Putamen (tissue), 1 donor: ENCODE results near the gene SMCO1.
"Not testable (repeated sequence)": the region's sequence is repeated elsewhere in the genome, so short reads cannot be mapped to it uniquely, and the experiment has no call there.

Source experiments
- DNase-seq: peaks from one replicate; pipeline ENCODE4 v3.0.0-alpha.2; 2016; ENCODE audit warnings: low spot score

SMCO1 gene, protein sequence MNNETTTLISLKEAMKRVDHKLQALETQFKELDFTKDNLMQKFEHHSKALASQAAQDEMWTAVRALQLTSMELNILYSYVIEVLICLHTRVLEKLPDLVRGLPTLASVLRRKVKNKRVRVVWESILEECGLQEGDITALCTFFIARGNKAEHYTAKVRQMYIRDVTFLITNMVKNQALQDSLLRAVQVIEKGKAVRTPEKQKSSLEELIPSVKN

DNA sequence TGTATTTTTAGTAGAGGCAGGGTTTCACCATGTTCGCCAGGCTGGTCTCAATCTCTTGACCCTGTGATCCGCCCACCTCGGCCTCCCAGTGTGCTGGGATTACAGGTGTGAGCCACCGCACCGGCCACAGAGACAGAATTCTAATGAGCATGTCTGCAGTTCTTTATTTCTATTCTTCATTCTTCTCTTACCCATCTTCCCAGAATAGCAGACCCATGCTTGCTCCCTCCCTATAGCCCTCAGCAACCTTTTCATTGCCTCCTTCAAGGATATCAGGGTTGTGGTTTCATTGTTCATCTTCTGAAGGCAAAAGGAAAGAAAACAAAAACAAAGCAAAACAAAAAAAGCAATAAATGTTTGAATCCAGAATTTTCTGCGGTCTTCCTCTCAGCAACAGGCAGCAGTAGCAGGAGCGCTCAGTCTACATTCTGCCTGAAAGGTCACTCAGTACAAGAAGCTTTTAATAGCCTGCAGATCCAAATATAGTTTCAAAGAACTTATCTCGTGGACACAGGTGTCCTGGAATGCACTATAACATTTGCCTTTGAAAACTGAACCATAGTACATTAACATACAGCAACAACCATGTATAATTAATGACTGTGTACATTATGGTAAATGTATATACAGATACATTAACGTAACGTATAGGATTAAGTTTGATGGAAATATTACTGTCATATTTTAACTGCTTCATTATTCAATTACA lies at the start of gene SMCO1:
Gene SMCO1, minus strand, starts transcription at position 434 of the 709 bp plus-strand sequence. Its CDS starts 137 bp downstream, at position 297.
- DNase-seq = no peak

DNA sequence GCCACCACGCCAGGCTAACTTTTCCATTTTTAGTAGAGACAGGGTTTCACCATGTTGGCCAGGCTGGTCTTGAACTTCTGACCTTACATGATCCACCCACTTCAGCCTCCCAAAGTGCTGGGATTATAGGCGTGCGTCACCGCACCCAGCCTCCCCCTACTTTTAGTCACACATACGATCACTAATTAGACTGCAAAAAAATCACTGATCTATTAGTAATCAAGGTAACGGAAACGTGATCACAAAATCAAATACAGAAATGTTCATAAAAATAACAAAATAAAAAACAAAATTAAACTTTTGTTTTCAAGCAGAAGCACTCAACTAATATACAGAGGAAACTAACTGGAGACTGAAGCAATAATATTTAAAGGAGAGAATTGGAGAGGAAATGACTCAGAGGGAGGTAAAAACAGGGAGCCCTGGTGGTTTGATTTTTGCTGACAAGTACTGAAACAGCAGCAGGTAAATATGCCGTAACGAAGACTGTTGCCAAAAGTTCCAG lies 48.6 kb upstream of the SMCO1 start:
- no peak for DNase-seq

DNA sequence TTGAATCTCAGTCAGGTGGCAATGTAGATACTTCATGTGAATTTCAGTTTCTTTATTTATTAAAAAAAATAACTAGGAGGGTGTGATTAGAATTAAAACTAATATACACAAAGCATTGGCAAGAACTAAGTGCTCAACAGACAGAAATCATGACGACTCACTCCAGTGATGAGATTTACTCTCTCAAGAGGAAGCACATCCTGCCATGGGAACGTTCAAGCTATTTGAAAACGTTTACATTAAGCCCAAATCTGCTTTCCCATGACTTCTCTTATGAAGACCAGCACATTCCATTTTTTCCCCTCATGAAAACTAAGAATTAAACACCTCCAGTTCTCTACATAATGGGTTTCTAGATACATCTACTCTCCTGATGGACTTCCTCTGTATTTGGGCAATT lies 44.7 kb upstream of the SMCO1 start:
- DNase-seq = no peak

DNA sequence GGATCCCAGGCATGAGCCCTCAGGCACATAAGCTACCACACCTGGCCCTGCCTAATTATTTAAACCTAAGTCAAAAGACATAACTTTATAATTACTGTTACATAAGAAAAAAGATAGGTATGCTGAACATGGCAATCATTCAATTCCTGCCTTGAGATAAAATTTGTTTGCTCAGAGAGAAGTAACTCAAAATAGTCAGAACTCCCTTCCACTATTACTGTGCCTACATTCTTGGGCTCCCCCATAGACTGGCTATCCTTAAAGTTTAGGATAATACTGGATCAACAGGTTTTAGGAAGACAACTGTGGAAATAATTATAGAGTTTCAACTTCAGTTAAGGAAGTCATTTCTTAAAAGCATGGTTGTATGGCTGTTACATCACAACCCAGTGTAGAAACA lies 43.3 kb upstream of the SMCO1 start:
- DNase-seq = no peak

DNA sequence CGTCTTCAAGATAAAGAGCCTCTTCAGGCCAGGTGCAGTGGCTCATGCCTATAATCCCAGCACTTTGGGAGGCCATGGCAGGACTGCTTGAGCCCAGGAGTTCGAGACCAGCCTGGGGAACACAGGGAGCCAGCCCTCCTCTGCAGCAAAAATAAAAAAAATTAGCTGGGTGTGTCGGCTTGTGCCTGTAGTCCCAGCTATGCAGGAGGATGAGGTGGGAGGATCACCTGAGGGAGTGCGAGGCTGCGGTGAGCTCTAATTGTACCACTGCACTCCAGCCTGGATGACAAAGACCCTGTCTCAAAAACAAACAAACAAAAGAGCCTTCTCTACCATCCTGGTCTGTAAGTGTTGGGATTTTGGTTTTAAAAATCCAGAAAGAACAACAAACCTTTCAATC lies 42.1 kb upstream of the SMCO1 start:
- DNase-seq = no peak

DNA sequence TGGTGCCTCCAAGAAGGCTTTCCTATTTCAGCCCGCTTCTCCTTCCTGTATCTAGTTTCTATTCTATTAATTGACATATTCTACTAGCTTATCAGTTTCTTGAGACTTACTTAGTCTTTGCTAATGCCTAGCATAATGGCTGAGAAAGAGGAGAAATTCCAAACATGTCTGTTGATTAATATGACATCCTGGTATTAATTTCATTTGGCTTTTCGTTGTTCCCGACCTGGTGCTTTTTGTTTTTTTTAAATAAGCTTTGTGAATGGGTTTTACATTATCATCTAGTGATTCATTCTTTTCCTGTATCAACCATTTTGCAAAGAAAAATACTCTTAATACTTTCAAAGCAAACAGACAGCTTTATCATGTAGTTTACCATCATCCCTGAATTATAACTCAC lies 40.1 kb upstream of the SMCO1 start:
- no peak for DNase-seq

DNA sequence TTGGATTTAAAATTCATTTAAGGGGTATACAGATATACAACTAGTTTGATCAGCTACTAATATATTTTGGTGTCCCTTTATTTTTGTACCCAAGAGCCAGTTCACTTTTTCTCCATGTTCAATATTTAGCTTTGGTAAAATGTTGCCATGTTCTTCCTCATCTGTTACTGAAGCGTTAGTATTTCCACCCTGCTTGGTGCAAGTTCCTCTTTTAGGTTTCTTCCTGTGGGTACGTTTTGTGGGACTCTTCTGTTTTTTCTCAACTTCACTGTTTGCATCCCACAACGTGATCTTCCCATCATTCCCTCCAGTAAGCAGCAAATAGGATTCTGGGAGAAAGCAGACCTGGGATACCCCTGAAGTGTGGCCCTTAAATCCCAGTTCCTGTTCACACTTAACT lies 39.1 kb upstream of the SMCO1 start:
- DNase-seq = peak; percentile 25

DNA sequence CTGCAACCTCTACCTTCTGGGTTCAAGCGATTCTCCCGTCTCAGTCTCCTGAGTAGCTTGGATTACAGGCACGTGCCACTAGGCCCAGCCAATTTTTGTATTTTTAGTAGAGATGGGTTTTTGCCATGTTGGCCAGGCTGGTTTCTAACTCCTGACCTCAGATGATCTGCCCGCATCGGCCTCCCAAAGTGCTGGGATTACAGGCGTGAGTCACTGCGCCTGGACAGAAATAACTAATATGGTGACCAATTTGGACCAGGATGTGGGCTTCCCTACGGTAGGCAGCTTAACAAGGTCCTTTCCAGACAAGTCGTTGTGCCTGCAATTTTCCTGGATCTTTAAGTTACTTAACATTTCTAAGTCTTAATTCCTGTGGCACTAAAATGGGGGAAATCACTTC lies 38.4 kb upstream of the SMCO1 start:
- DNase-seq = no peak

DNA sequence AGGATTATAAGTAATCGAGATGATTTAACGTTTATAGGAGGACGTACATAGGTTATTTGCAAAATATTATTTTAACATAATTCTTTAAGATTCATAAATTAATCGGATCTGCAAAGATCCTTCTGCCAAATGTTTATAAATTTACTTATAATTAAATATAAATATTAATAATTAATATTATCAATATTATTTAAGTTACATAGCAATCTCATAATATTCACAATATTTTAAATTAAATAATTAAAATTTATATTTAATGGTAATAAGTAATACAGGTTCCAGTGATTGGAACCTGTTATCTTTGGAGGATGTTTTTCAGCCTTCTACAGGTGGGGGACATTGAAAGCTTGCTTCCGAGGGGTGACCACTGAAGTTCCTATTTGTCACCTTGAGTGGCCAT lies 37.1 kb upstream of the SMCO1 start:
- no peak for DNase-seq

DNA sequence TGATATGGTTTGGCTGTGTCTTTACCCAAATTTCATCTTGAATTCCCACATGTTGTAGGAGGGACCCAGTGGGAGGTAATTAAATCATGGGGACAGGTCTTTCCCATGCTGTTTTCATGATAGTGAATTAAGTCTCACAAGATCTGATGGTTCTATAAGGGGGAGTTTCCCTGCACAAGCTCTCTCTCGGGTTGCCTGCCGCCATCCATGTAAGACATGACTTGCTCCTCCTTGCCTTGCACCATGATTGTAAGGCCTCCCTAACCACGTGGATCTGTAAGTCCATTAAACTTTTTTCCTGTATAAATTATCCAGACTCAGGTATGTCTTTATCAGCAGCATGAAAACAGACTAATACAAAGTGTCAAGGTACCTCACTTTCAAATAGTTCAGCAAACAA lies 35.0 kb upstream of the SMCO1 start:
- DNase-seq = not testable (repeated sequence)

DNA sequence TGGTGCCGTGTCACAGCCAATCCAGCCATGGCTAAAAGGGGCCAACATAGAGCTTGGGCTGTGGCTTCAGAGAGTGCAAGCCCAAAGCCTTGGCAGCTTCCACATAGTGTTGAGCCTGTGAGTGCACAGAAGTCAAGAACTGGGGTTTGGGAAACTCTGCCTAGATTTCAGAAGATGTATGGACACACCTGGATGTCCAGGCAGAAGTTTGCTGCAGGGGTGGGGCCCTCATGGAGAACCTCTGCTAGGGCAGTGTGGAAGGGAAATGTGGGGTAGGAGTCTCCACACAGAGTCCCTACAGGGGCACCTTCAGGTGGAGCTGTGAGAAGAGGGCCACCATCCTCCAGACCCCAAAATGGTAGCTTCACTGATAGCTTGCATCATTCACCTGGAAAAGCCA lies 34.2 kb upstream of the SMCO1 start:
- not testable (repeated sequence) for DNase-seq

DNA sequence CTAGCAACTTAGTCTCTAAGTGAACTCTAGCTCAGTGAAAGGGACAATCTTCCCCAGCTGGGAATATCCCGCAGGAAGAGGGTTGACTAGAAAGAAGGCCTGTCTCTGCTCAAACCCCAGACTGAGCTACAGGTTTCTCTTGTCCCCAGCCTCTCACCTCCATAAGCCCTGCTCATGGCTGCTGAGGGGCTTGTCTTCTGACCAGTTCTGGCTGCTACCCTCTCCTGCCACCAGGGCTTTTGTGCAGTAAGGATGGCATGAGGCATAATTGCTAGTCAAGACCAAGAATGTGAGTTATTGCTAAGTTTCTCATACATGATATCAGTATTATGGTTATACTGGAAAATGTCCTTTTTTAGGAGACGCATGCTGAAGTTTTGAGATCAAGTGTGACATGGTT lies 31.9 kb upstream of the SMCO1 start:
- DNase-seq = no peak

DNA sequence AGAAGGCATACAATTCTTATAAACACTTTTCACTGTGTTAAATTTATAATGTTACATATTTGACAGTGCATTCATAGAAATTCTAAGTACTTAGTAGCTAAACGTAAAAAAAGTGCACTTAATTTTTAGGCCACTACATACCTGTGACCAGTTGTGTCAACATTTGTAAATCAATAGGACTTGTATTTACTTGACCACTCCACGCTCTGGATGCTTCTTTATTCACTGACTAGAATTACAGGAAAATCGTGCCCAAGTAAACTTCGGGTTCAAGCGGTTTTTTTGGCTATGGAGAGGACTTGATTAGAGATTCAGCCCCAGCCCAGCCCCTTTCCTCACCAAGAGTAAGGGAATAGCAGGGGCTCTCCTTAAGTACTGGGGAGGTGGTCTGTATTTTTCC lies 31.4 kb upstream of the SMCO1 start:
- no peak for DNase-seq

DNA sequence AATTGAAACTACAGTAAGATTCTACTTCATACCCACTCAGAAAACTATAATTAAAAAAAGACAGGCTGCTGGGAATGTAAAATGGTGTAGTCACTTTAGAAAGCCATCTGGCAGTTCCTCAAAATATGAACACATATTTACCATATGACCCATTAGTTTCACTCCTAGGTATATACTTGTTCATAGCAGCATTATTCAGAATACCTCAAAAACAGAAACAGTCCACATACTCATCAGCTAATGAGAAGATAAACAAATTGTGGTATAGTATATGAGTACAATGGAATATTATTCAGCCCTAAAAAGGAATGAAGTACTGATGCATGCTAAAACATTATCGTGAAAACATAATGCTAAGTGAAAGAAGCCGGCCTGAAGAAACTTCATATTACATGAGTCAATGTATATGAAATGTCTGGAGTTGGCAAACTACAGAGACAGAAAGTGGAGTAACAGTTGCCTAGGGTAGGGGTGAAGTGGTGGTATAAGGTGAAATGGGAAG lies 29.4 kb upstream of the SMCO1 start:
- no peak for DNase-seq

DNA sequence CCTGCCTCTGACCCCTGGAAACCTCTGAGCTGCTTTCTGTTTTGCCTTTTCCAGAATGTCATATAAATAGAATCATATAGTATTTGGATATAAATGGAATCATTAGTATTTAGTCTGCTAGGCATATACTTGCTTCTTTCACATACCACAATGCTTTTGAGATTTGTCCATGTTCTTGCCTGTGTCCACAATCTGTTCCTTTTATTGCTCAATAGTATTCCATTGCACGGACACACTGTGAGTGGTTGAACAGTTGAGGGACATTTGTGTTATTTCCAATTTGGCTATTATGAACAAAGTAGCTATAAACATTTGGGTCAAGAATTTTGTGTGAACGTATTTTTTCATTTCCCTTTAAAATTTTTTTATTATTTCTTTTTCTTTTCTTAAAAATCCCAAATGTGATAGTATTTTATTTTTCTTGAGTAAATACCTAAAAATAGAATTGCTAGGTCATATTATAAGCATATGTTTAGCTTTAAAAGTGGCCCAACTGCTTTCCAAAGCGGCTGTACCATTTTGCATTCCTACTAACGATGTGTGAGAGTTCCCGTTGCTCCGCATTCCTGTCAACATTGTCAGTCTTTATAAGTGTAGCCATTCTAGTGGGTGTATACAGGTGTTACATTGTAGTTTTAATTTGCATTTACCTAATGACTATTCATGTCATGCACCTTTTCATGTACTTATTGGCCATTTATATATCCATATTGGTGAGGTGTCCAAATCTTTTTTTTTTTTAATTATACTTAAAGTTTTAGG lies 26.7 kb upstream of the SMCO1 start:
- DNase-seq = no peak

DNA sequence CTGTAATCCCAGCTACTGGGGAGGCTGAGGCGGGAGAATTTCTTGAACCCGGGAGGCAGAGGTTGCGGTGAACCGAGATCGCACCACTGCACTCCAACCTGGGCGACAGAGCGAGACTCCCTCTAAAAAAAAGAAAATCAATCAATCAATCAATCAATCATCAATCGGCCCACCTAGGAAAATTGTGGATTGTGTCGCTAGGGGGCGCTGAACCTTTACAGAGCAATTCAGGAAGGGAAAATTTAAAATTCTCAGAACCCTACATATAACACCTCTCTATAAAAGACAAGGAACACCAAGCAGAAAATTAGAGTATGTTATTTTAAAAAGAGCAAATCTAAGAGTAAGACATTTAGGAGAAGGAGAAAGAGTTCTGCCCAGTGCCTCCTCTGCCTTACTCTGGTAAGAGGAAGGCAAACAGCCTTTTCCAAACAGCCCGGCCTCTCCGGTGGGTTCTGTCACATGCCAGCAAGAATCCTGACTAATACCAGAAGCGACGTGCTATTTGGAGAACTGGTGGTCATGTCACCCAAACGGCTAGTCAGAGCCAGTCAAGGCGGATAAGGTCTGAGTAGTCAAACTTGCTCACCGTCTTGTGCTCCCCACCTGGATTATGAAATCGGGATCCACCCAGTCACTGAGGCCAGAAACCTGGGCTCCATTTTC lies 22.3 kb upstream of the SMCO1 start:
- DNase-seq = no peak

DNA sequence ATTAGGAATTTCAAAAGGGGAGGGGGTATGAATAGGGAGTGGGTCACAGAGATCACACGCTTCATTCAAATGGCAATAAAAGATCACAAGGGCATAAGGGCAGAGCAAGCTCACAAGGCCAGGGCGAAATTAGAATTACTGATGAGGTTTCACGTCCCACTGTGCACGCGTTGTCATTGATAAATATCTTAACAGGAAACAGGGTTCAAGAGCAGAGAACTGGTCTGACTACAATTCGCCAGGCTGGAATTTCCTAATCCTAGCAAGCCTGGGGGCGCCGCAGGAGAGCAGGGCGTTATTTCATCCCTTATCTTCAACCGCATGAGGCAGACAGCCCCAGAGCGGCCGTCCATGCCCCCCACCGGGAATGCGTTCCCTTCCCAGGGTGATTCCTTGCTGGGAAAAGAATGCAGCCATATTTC lies 18.1 kb upstream of the SMCO1 start:
- DNase-seq = no peak

DNA sequence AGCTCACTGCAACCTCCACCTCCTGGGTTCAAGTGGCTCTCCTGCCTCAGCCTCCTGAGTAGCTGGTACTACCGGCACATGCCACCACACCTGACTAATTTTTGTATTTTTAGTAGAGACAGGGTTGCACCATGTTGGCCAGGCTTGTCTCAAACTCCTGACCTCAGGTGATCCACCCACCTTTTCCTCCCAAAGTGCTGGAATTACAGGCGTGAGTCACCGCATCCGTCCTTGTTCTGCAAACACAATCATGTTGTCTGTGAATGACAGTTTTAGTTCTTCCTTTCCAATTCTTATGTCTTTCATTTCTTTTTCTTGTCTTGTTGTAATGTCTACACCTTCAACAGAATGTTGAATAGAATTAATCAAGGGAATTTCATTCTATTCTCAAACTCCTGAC lies 16.3 kb upstream of the SMCO1 start:
- no peak for DNase-seq

DNA sequence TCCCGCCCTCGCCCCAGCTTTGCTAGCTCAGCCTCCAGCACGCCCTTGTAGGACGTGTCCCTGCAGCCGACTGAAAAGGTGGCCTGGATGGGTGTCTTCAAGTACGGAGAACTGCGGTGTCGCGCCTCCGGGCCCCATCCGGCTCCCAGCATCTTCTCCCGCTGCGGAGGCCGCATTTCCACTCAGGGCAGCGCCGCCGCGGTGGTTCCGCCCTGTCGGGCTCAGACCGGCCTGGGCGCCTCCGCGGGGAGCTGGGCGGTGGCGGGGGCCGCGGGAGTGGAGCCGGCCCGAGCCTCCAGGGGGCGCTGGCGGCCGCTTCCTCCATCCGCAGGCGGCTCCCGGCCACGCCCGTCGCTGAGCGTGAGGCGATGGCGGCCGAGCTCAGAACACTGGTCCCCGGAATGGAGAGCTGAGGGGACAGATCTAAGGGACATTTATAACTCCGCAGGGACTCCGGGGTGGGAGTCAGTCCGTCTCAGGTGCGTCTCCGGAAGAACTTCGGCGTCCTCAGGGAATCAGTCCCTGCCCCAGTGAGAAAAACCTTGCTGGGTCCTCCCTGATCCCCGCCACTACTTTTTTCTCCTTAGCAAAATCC lies 13.6 kb upstream of the SMCO1 start:
- DNase-seq = peak; percentile 26

DNA sequence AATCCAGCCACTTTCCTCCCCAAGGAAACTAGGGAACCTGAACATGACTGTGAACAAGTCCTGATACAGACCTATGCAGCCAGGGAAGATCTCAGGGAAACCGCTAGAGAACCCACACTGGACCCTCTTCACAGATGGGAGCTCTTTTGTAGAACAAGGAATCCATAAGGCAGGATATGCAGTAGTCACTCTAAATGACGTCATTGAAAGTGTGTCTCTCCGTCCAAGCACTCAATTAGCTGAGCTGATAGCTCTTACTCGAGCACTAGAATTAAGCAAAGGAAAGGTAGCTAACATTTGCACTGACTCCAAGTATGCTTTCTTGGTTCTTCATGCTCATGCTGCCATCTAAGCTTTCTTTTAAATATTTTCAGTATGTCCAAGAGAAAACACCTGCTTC lies 10.0 kb upstream of the SMCO1 start:
- DNase-seq = no peak

DNA sequence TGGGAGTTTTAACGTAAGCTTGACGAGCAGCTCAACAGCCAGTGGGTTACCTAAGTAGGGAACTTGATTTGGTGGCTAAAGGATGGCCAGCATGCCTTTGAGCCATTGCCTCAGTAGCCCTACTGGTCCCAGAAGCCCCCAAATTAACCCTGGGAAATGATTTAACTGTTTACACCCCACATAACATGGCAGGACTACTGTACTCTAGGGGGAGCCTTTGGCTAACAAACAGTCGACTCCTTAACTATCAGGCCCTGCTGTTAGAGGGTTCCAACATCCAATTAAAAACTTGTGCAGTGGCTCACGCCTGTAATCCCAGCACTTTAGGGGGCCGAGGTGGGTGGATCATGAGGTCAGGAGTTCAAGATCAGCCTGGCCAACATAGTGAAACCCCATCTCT lies 9.4 kb upstream of the SMCO1 start:
- DNase-seq = no peak

DNA sequence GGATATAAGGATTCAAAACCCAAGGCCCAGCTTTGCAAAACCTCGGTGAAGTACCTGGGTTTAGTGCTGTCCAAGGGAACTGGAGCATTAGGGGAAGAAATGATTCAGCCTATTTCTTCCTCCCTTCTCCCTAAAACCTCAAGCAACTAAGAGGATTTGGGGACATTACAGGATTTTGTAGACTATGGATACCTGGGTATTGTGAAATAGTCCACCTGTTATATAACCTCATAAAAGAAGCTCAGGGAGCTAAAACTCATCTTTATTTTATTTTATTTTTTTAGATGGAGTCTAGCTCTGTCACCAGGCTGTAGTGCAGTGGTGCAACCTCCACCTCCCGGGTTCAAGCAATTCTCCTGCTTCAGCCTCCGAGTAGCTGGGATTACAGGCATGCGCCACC lies 8.7 kb upstream of the SMCO1 start:
- DNase-seq = no peak
